ENCODE data around the gene MUC6.

MUC6 gene

GRCh38 chr11:1006762-1007161 is 29.8 kb downstream of the MUC6 start:
- DNase-seq: no peak

- DNase-seq: peak; percentile 9
Observed at GRCh38 chr11:1005928-1006327, 30.6 kb downstream of the MUC6 start.

GRCh38 chr11:1003159-1003558 is 33.4 kb downstream of the MUC6 start:
- DNase-seq: no peak

- DNase-seq: no peak
Observed at GRCh38 chr11:1002406-1002984, 34.0 kb downstream of the MUC6 start.

GRCh38 chr11:1001617-1002405 is 34.7 kb downstream of the MUC6 start:
- DNase-seq: no peak

- no peak for DNase-seq
Observed at GRCh38 chr11:1000357-1001278, 35.9 kb downstream of the MUC6 start.

GRCh38 chr11:999009-999408 is 37.5 kb downstream of the MUC6 start:
- no peak for DNase-seq

GRCh38 chr11:997907-998306 is 38.6 kb downstream of the MUC6 start:
- no peak for DNase-seq

- DNase-seq: no peak
Observed at GRCh38 chr11:996681-997080, 39.8 kb downstream of the MUC6 start.

- DNase-seq: no peak
Observed at GRCh38 chr11:995752-996420, 40.6 kb downstream of the MUC6 start.

GRCh38 chr11:995044-995751 is 41.3 kb downstream of the MUC6 start:
- DNase-seq: no peak

- no peak for DNase-seq
Observed at GRCh38 chr11:993632-994167, 42.8 kb downstream of the MUC6 start.

GRCh38 chr11:992577-992976 is 43.9 kb downstream of the MUC6 start:
- DNase-seq: no peak

GRCh38 chr11:991711-992307 is 44.7 kb downstream of the MUC6 start:
- DNase-seq: no peak

GRCh38 chr11:991034-991433 is 45.5 kb downstream of the MUC6 start:
- no peak for DNase-seq

- DNase-seq: no peak
Observed at GRCh38 chr11:990101-990500, 46.4 kb downstream of the MUC6 start.

GRCh38 chr11:987671-988070 is 48.8 kb downstream of the MUC6 start:
- no peak for DNase-seq

GRCh38 chr11:986952-987305 is 49.6 kb downstream of the MUC6 start:
- no peak for DNase-seq

- DNase-seq: no peak
Observed at GRCh38 chr11:986270-986951, 50.1 kb downstream of the MUC6 start.

- no peak for DNase-seq
Observed at GRCh38 chr11:985848-986247, 50.7 kb downstream of the MUC6 start.

GRCh38 chr11:985406-985805 is 51.1 kb downstream of the MUC6 start:
- DNase-seq: no peak
